ENCODE results near the gene TP53TG3C.
"Not testable (repeated sequence)": the region's sequence is repeated elsewhere in the genome, so short reads cannot be mapped to it uniquely, and the experiment has no call there.

TP53TG3C gene, protein sequence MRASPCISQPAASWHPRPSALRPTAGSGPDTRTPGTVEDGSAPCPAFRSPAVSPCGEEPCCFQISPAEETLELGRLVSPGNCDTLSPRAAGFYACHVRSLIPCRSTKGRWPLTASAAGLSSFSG

DNA sequence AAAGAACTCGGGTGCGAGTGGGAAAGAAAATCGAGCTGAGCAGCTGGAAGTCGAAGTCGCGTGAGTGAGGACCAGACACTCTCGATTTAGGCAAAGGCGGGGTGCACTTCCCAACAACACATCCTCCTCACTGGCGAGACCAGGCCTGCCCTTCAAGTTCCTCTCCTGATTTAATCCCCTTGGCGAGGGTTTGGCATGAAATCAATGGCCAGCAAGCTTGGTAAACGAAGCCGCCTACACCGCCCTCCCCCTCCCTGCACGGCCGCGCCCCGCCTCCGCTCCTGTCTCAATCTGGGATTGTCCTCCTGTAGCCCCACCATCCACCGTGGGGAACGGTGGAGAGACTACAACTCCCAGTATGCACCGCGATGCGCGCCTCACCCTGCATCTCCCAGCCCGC lies at the start of gene TP53TG3C:
TP53TG3C (plus strand) TSS at position 301 of the 400 bp plus-strand sequence; CDS start at position 369, 68 bp downstream.
- not testable (repeated sequence) for DNase-seq (ENCODE audit: low read depth, low spot score)

All from brain pericyte (primary cell).